ENCODE results near the gene CXCL17.

Gene CXCL17

DNA sequence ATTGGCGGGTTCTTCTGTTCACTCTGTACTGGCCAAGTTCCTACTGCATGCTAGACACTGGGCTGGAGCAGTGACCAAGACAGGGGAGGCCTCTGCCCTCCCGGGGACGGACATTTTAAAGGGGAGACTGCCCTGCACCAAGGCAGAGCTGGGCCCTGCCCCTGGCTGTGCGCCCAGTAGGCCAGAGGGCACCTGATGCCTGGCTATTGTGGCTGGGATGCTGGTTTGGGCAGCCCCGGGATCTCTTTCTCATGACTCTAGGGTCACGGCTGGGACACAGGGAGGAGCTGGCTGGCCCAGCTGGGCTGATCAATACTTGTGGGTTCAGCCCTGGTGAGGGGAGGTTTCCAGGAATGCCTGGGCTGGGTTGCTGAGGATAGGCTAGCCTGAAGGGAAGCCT is 33.3 kb downstream of the CXCL17 start:
- H4K12ac ChIP-seq (ENCODE audit: low read depth, low read length) = no peak overlapping the region
- no peak overlapping the region for H3K23ac ChIP-seq (ENCODE audit: low read length)
- no peak overlapping the region for H2AK5ac ChIP-seq (ENCODE audit: low read length)
- no peak overlapping the region for H4K91ac ChIP-seq (ENCODE audit: low read depth, low read length)
- no peak overlapping the region for H2AFZ ChIP-seq (ENCODE audit: insufficient read depth, low read length, poor library complexity)
- DNase-seq = no peak
- no peaks in the 10 kb centered on the region for H3K79me1 ChIP-seq (ENCODE audit: low read length)
- H3K9me3 ChIP-seq (ENCODE audit: insufficient read depth, low read depth, low read length) = peaks cover 1% of the 10 kb centered on the region
- no peak overlapping the region for H3K27ac ChIP-seq (ENCODE audit: low read depth, low read length)
- no peak overlapping the region for H3K18ac ChIP-seq (ENCODE audit: low read length)
- H3K4me2 ChIP-seq (ENCODE audit: low read length) = no peak overlapping the region
- H2BK120ac ChIP-seq (ENCODE audit: insufficient read depth, low read length, poor library complexity) = no peak overlapping the region
- H3K4ac ChIP-seq (ENCODE audit: low read depth, low read length) = no peak overlapping the region
- H2BK12ac ChIP-seq (ENCODE audit: low read length) = no peak overlapping the region
- no peaks in the 10 kb centered on the region for H3K79me2 ChIP-seq (ENCODE audit: control insufficient read depth, insufficient read depth, low read length, poor library complexity)
- no CpG with 5 or more reads among the region's 6 CpGs for WGBS (ENCODE audit: extremely low coverage, insufficient coverage, insufficient read length)
- no peaks in the 10 kb centered on the region for H3K27me3 ChIP-seq (ENCODE audit: insufficient read depth, low read length)
- no peaks in the 10 kb centered on the region for H3K4me1 ChIP-seq (ENCODE audit: control insufficient read depth in 1 of 2, insufficient read depth in 2 of 2, low read length in 2 of 2)
- H3K36me3 ChIP-seq (ENCODE audit: control insufficient read depth in 1 of 2, insufficient read depth in 2 of 2, low read length in 2 of 2) = no peaks in the 10 kb centered on the region
- no peak overlapping the region for H2BK5ac ChIP-seq (ENCODE audit: low read depth, low read length, poor library complexity)
- no peak overlapping the region for H3K4me3 ChIP-seq (ENCODE audit: low read depth, low read length)
- no peak overlapping the region for H4K8ac ChIP-seq (ENCODE audit: low read depth, low read length)
- no peak overlapping the region for H3K9ac ChIP-seq (ENCODE audit: low read length)
- no peak overlapping the region for H3K14ac ChIP-seq (ENCODE audit: low read length)

DNA sequence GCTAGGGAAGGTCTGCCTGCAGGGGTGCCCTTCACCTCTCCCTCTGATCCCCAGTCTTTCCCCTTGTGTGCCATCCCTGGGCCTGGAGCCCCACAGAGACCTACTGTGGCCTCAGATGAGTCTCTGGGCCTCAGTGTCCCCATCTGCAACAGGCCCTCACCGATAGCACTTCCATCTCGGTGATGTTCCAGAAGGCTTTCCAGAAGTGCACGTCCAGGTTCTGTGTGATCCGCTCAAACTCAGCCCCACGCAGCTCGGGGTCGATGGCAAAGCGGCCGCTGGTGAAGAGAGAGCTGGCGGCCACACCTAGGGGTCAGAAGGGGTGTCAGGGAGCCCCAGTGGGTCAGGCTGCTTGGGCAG is 35.0 kb downstream of the CXCL17 start:
- H2BK120ac ChIP-seq (ENCODE audit: insufficient read depth, low read length, poor library complexity) = no peak overlapping the region
- DNase-seq = no peak
- no peak overlapping the region for H3K27ac ChIP-seq (ENCODE audit: low read depth, low read length)
- H3K4me2 ChIP-seq (ENCODE audit: low read length) = no peak overlapping the region
- H4K91ac ChIP-seq (ENCODE audit: low read depth, low read length) = no peak overlapping the region
- no peak overlapping the region for H3K4ac ChIP-seq (ENCODE audit: low read depth, low read length)
- no peak overlapping the region for H3K4me3 ChIP-seq (ENCODE audit: low read depth, low read length)
- H3K9me3 ChIP-seq (ENCODE audit: insufficient read depth, low read depth, low read length) = peaks cover 1% of the 10 kb centered on the region
- H3K27me3 ChIP-seq (ENCODE audit: insufficient read depth, low read length) = no peaks in the 10 kb centered on the region
- H4K12ac ChIP-seq (ENCODE audit: low read depth, low read length) = no peak overlapping the region
- H3K14ac ChIP-seq (ENCODE audit: low read length) = no peak overlapping the region
- no peaks in the 10 kb centered on the region for H3K4me1 ChIP-seq (ENCODE audit: control insufficient read depth in 1 of 2, insufficient read depth in 2 of 2, low read length in 2 of 2)
- H3K9ac ChIP-seq (ENCODE audit: low read length) = no peak overlapping the region
- H2AK5ac ChIP-seq (ENCODE audit: low read length) = no peak overlapping the region
- no peak overlapping the region for H2BK5ac ChIP-seq (ENCODE audit: low read depth, low read length, poor library complexity)
- no peaks in the 10 kb centered on the region for H3K36me3 ChIP-seq (ENCODE audit: control insufficient read depth in 1 of 2, insufficient read depth in 2 of 2, low read length in 2 of 2)
- H2AFZ ChIP-seq (ENCODE audit: insufficient read depth, low read length, poor library complexity) = no peak overlapping the region
- H3K79me1 ChIP-seq (ENCODE audit: low read length) = no peaks in the 10 kb centered on the region
- H3K79me2 ChIP-seq (ENCODE audit: control insufficient read depth, insufficient read depth, low read length, poor library complexity) = no peaks in the 10 kb centered on the region
- no peak overlapping the region for H2BK12ac ChIP-seq (ENCODE audit: low read length)
- H4K8ac ChIP-seq (ENCODE audit: low read depth, low read length) = no peak overlapping the region
- no CpG with 5 or more reads among the region's 10 CpGs for WGBS (ENCODE audit: extremely low coverage, insufficient coverage, insufficient read length)
- no peak overlapping the region for H3K23ac ChIP-seq (ENCODE audit: low read length)
- no peak overlapping the region for H3K18ac ChIP-seq (ENCODE audit: low read length)

DNA sequence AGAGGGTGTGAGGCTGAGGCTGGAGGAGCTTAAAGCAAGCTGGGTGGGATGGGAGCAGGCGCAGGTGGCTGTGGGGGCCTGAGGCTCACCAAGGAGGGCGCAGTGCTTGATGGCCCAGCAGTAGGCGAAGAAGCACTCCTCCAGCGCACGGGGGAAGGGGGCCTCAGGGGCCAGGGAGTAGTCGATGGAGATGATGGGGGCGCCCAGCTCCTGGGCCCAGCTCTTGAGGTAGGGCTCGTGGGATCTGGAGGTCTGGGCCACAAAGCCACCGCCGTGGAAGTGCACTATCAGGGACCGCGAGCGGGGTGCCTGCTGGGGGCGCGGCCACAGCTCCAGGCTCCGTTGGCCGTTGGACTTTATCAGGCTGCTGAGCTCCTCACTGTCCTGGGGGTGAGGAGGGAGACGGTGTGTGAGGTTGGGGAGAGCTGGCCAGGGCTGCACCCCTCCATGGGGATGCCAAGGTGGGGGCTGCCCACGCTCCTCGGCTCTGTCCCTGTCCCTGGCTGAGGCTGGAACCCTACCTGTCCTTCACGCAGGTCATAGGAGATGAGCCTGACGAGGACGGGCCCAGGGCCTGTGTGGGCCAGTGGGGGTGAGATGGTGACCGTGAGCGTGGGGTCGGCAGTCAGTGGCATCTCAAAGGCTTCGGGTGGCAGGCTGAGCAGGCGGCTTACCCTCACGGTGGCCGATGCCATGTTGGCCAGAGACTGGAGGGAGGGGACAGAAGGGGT is 35.5 kb downstream of the CXCL17 start:
- Histone ChIP-seq H4K12ac (ENCODE audit: low read depth, low read length) (no peak overlapping the region), H3K27ac (ENCODE audit: low read depth, low read length) (no peak overlapping the region), H4K91ac (ENCODE audit: low read depth, low read length) (no peak overlapping the region), H2AFZ (ENCODE audit: insufficient read depth, low read length, poor library complexity) (no peak overlapping the region), H3K79me2 (ENCODE audit: control insufficient read depth, insufficient read depth, low read length, poor library complexity) (no peaks in the 10 kb centered on the region), H3K9me3 (ENCODE audit: insufficient read depth, low read depth, low read length) (peaks cover 1% of the 10 kb centered on the region), H2BK120ac (ENCODE audit: insufficient read depth, low read length, poor library complexity) (no peak overlapping the region), H3K23ac (ENCODE audit: low read length) (no peak overlapping the region), H3K4ac (ENCODE audit: low read depth, low read length) (no peak overlapping the region), H3K4me2 (ENCODE audit: low read length) (no peak overlapping the region), H3K4me3 (ENCODE audit: low read depth, low read length) (no peak overlapping the region), H3K9ac (ENCODE audit: low read length) (no peak overlapping the region), H4K8ac (ENCODE audit: low read depth, low read length) (no peak overlapping the region), H3K36me3 (ENCODE audit: control insufficient read depth in 1 of 2, insufficient read depth in 2 of 2, low read length in 2 of 2) (no peaks in the 10 kb centered on the region), H3K18ac (ENCODE audit: low read length) (no peak overlapping the region), H2BK5ac (ENCODE audit: low read depth, low read length, poor library complexity) (no peak overlapping the region), H3K27me3 (ENCODE audit: insufficient read depth, low read length) (peaks cover 1% of the 10 kb centered on the region), H3K79me1 (ENCODE audit: low read length) (no peaks in the 10 kb centered on the region), H3K4me1 (ENCODE audit: control insufficient read depth in 1 of 2, insufficient read depth in 2 of 2, low read length in 2 of 2) (no peaks in the 10 kb centered on the region), H2AK5ac (ENCODE audit: low read length) (no peak overlapping the region), H2BK12ac (ENCODE audit: low read length) (no peak overlapping the region), H3K14ac (ENCODE audit: low read length) (no peak overlapping the region)
- no CpG with 5 or more reads among the region's 30 CpGs for WGBS (ENCODE audit: extremely low coverage, insufficient coverage, insufficient read length)
- no peak for DNase-seq

DNA sequence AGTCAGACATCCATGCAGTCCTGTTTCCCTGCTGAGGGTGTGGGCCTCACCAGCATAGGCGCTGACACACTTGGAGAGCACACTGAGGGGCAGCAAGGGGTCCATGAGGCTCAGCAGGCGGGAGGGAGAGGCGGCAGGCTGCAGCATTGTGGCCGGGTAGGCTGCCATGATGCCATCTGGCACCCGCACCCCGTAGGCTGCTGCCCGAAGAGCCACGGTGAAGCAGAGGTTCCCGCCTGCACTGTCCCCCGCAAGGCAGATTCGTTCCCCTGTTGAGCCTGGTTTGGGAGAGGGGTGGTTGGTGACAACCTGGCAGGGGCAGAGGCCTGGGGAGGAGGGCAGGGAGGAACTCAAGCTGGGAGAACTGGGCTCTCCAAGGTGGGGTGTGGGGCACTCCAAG is 36.6 kb downstream of the CXCL17 start:
- no peak overlapping the region for H4K12ac ChIP-seq (ENCODE audit: low read depth, low read length)
- H3K14ac ChIP-seq (ENCODE audit: low read length) = no peak overlapping the region
- no peak overlapping the region for H2AK5ac ChIP-seq (ENCODE audit: low read length)
- no peak overlapping the region for H3K27ac ChIP-seq (ENCODE audit: low read depth, low read length)
- H3K27me3 ChIP-seq (ENCODE audit: insufficient read depth, low read length) = peaks cover 2% of the 10 kb centered on the region
- H3K36me3 ChIP-seq (ENCODE audit: control insufficient read depth in 1 of 2, insufficient read depth in 2 of 2, low read length in 2 of 2) = no peaks in the 10 kb centered on the region
- H3K4me1 ChIP-seq (ENCODE audit: control insufficient read depth in 1 of 2, insufficient read depth in 2 of 2, low read length in 2 of 2) = peaks cover 1 to 5% of the 10 kb centered on the region in 2 experiments
- H3K23ac ChIP-seq (ENCODE audit: low read length) = no peak overlapping the region
- H3K9me3 ChIP-seq (ENCODE audit: insufficient read depth, low read depth, low read length) = no peaks in the 10 kb centered on the region
- no CpG with 5 or more reads among the region's 11 CpGs for WGBS (ENCODE audit: extremely low coverage, insufficient coverage, insufficient read length)
- no peak overlapping the region for H2BK12ac ChIP-seq (ENCODE audit: low read length)
- no peak overlapping the region for H2BK5ac ChIP-seq (ENCODE audit: low read depth, low read length, poor library complexity)
- peaks cover 2% of the 10 kb centered on the region for H3K79me2 ChIP-seq (ENCODE audit: control insufficient read depth, insufficient read depth, low read length, poor library complexity)
- H3K79me1 ChIP-seq (ENCODE audit: low read length) = peaks cover 2% of the 10 kb centered on the region
- H3K4ac ChIP-seq (ENCODE audit: low read depth, low read length) = no peak overlapping the region
- DNase-seq = no peak
- H3K18ac ChIP-seq (ENCODE audit: low read length) = no peak overlapping the region
- H3K4me2 ChIP-seq (ENCODE audit: low read length) = no peak overlapping the region
- no peak overlapping the region for H4K91ac ChIP-seq (ENCODE audit: low read depth, low read length)
- no peak overlapping the region for H3K9ac ChIP-seq (ENCODE audit: low read length)
- H3K4me3 ChIP-seq (ENCODE audit: low read depth, low read length) = no peak overlapping the region
- H4K8ac ChIP-seq (ENCODE audit: low read depth, low read length) = no peak overlapping the region
- H2BK120ac ChIP-seq (ENCODE audit: insufficient read depth, low read length, poor library complexity) = no peak overlapping the region
- H2AFZ ChIP-seq (ENCODE audit: insufficient read depth, low read length, poor library complexity) = no peak overlapping the region
